HepG2 (cell line): Measurements from ENCODE around the gene COPS9. TPM values are rescaled to one million over a fixed set of nuclear protein-coding genes. Genes with fewer than 3 reads are reported as not detected.

Source experiments
- ATAC-seq: fragments of 200-7000 bp; cut with Tn5 transposase; 3 replicates; pipeline ENCODE4 v1.9.1; 2020; ENCODE audit warnings: mild to moderate bottlenecking, moderate library complexity
- BruUV-seq: library from RNA; stranded (reverse); fragments of 400-500 nt; replicated peaks from 2 replicates; lab custom pipeline; 2021; lab: Mats Ljungman, UMichigan
- CTCF ChIA-PET: fragments of 300-600 bp; formaldehyde crosslinking; extraction: SDS; loops from one replicate; lab custom pipeline; 2021; ENCODE audit warnings: low total read pairs, inconsistent platforms, low intra/inter-chr PET ratio; lab: Yijun Ruan, JAX
- POLR2A ChIA-PET: fragments of 350-600 bp; sonication (Branson Sonifier 250); formaldehyde crosslinking; loops from one replicate; lab custom pipeline; 2020; ENCODE audit warnings: antibody characterized with exemption, inconsistent platforms; lab: Yijun Ruan, JAX
- DNase-seq: peaks from one replicate; pipeline ENCODE4 v3.0.0-alpha.2; 2015; ENCODE audit warnings: low spot score
- FAIRE-seq: peaks from 3 replicates; lab custom pipeline; 2011; peaks lifted over from hg19 to GRCh38; lab: Jason Lieb, UNC
- H2AFZ ChIP-seq: one replicate; pipeline ENCODE4 v1.6.1; 2011; ENCODE audit warnings: low read length, inconsistent platforms
- H3K27ac ChIP-seq: fragments of 300-600 bp; 3 replicates; pipeline ENCODE4 v1.8.0; 2011; ENCODE audit warnings: mixed run types, mild to moderate bottlenecking, mixed read lengths, low read length, inconsistent platforms; ENCODE audit not compliant: insufficient read depth; ENCODE audit errors: extremely low read length
- H3K27me3 ChIP-seq, 2 experiments: fragments of 200-600 bp in 1 of 2; 2 replicates in 1 of 2; 3 replicates in 1 of 2; pipeline versions ENCODE4 v1.6.0 to v1.8.0; 2011; ENCODE audit warnings: low read length in 2 of 2, mild to moderate bottlenecking in 2 of 2, moderate library complexity in 2 of 2, inconsistent platforms in 1 of 2; ENCODE audit not compliant: insufficient read depth in 2 of 2, control insufficient read depth in 1 of 2
- H3K36me3 ChIP-seq, 2 experiments: fragments of 200-600 bp in 1 of 2; replicated peaks in 1 of 2; 2 replicates in 1 of 2; 3 replicates in 1 of 2; pipeline versions ENCODE4 v1.5.1 to v1.8.0; 2011; ENCODE audit warnings: low read length in 2 of 2, inconsistent platforms in 1 of 2; ENCODE audit not compliant: insufficient read depth in 2 of 2, control insufficient read depth in 1 of 2
- H3K4me1 ChIP-seq: 2 replicates; pipeline ENCODE4 v1.5.1; 2012; ENCODE audit warnings: low read length, inconsistent platforms; ENCODE audit not compliant: insufficient read depth
- H3K4me2 ChIP-seq: 2 replicates; pipeline ENCODE4 v1.6.0; 2011; ENCODE audit warnings: low read depth, low read length, inconsistent platforms
- H3K4me3 ChIP-seq, 3 experiments: fragments of 200-600 bp in 1 of 3; sonication (generic), shearing (Covaris generic) in 1 of 3; replicated peaks in 1 of 3; 2 replicates each; pipeline ENCODE4 v1.5.1; 2011 to 2016; ENCODE audit warnings: low read length in 3 of 3, inconsistent platforms in 2 of 3, low read depth in 2 of 3, mild to moderate bottlenecking in 2 of 3, control low read depth in 1 of 3, mixed read lengths in 1 of 3; ENCODE audit not compliant: insufficient read depth in 1 of 3
- H3K79me2 ChIP-seq: one replicate; pipeline ENCODE4 v1.6.1; 2011; ENCODE audit warnings: low read length, inconsistent platforms; ENCODE audit not compliant: insufficient read depth
- H3K9ac ChIP-seq: 2 replicates; pipeline ENCODE4 v1.6.0; 2011; ENCODE audit warnings: mild to moderate bottlenecking, low read depth, low read length, inconsistent platforms; ENCODE audit not compliant: insufficient read depth
- H3K9me3 ChIP-seq: 2 replicates; pipeline ENCODE4 v1.5.1; 2012; ENCODE audit warnings: mild to moderate bottlenecking, low read length
- H4K20me1 ChIP-seq: 2 replicates; pipeline ENCODE4 v1.6.0; 2011; ENCODE audit warnings: inconsistent platforms, mild to moderate bottlenecking, low read length, moderate library complexity; ENCODE audit not compliant: insufficient read depth
- ELF1 ChIP-seq: sonication (generic); formaldehyde crosslinking; IDR thresholded peaks from 2 replicates; pipeline ENCODE4 v1.4.0; 2020; ENCODE audit warnings: missing genetic modification reagents
- ELF4 ChIP-seq: sonication (generic); formaldehyde crosslinking; IDR thresholded peaks from 2 replicates; pipeline ENCODE4 v1.5.0; 2020; ENCODE audit warnings: missing genetic modification reagents, mild to moderate bottlenecking, moderate library complexity, borderline replicate concordance
- GATAD2A ChIP-seq: IDR thresholded peaks from 2 replicates; pipeline ENCODE4 v1.6.1; 2016
- KDM2A ChIP-seq: sonication (generic); formaldehyde crosslinking; IDR thresholded peaks from 2 replicates; pipeline ENCODE4 v1.4.0; 2020; ENCODE audit warnings: low read depth, missing genetic modification reagents, borderline replicate concordance
- MAFK ChIP-seq, 2 experiments: IDR thresholded peaks in 1 of 2; conservative IDR thresholded peaks in 1 of 2; 2 replicates each; pipeline ENCODE4 v1.6.1; 2011; ENCODE audit warnings: improper control_type of control experiment in 2 of 2, low read length in 2 of 2
- PBX3 ChIP-seq: sonication (generic); formaldehyde crosslinking; IDR thresholded peaks from 2 replicates; pipeline ENCODE4 v1.8.1; 2023; ENCODE audit warnings: missing genetic modification reagents, inconsistent platforms, borderline replicate concordance
- RAD51 ChIP-seq: fragments of 450-650 bp; IDR thresholded peaks from 2 replicates; pipeline ENCODE4 v1.6.1; 2016; ENCODE audit warnings: borderline replicate concordance
- SMAD3 ChIP-seq: sonication (generic); formaldehyde crosslinking; IDR thresholded peaks from 2 replicates; pipeline ENCODE4 v1.4.0; 2020; ENCODE audit warnings: missing genetic modification reagents
- TCF7 ChIP-seq: sonication (generic); IDR thresholded peaks from 2 replicates; pipeline ENCODE4 v1.6.1; 2016; ENCODE audit warnings: antibody characterized with exemption, low read depth
- WIZ ChIP-seq: sonication (generic); formaldehyde crosslinking; IDR thresholded peaks from 2 replicates; pipeline ENCODE4 v1.5.1; 2020; ENCODE audit warnings: mild to moderate bottlenecking, missing genetic modification reagents
- ZNF24 ChIP-seq: fragments of 450-650 bp; IDR thresholded peaks from 2 replicates; pipeline ENCODE4 v1.6.1; 2017; ENCODE audit warnings: antibody characterized with exemption, mild to moderate bottlenecking
- ZNF34 ChIP-seq: sonication (generic); formaldehyde crosslinking; IDR thresholded peaks from 2 replicates; pipeline ENCODE4 v1.4.0; 2020; ENCODE audit warnings: mild to moderate bottlenecking, missing genetic modification reagents, borderline replicate concordance
- ZNF451 ChIP-seq: sonication (generic); formaldehyde crosslinking; IDR thresholded peaks from 2 replicates; pipeline ENCODE4 v1.5.0; 2020; ENCODE audit warnings: mild to moderate bottlenecking, missing genetic modification reagents
- ZNF737 ChIP-seq: sonication (generic); formaldehyde crosslinking; IDR thresholded peaks from 2 replicates; pipeline ENCODE4 v1.5.0; 2020; ENCODE audit warnings: missing genetic modification reagents, mild to moderate bottlenecking, borderline replicate concordance
- ZNF770 ChIP-seq: sonication (generic); formaldehyde crosslinking; IDR thresholded peaks from 2 replicates; pipeline ENCODE4 v1.5.0; 2020; ENCODE audit warnings: mild to moderate bottlenecking, missing genetic modification reagents
- ZSCAN21 ChIP-seq: sonication (generic); formaldehyde crosslinking; IDR thresholded peaks from 2 replicates; pipeline ENCODE4 v1.8.0; 2022; ENCODE audit warnings: mild to moderate bottlenecking, missing genetic modification reagents, moderate library complexity, borderline replicate concordance
- WGBS: methylation state at CpG from one replicate; pipeline ENCODE4 v1.1.6; 2017; ENCODE audit warnings: low lambda C conversion rate; 5-methylcytosine and 5-hydroxymethylcytosine counted together
- in situ Hi-C: cut with HindIII; loops from 2 replicates; pipeline ENCODE4 v1.10.0; 2017; ENCODE audit warnings: low pct_unique_long_range_greater_than_20kb; ENCODE audit not compliant: extremely low pct_ligation_motif_present
- intact Hi-C: fragments of 100-400 bp; cut with micrococcal nuclease; formaldehyde crosslinking; loops from one replicate; pipeline ENCODE4 v1.10.0; 2022; ENCODE audit not compliant: unreplicated experiment
- polyA plus RNA-seq, 8 experiments: library from polyadenylated mRNA; depleted of rRNA in 3 of 8; stranded (reverse) in 7 of 8; unstranded in 1 of 8; fragments of >200 nt; fragmentation: Illumina TruSeq in 4 of 8; extraction: Trizol in 4 of 8; gene quantifications; 2 replicates each; pipeline versions ENCODE4 v1.2.1 to v1.2.3, GENCODE V29; 2011 to 2016; ENCODE audit warnings: low read depth in 4 of 8, missing spikeins in 1 of 8, mixed read lengths in 1 of 8; ENCODE audit not compliant: insufficient read depth in 1 of 8
- total RNA-seq, 5 experiments: library from RNA; depleted of rRNA; stranded (reverse); fragments of >200 nt; fragmentation: Illumina TruSeq; extraction: Trizol; gene quantifications; 2 replicates each; pipeline ENCODE4 v1.2.3, GENCODE V29; 2016; ENCODE audit warnings: low read depth in 1 of 5

Gene COPS9
- total and polyA plus RNA-seq, 2 of the 13 experiments (the other 11 are each of a cell fraction or from before 2014, with no cell fraction given) = 180 to 247 TPM

- WGBS = 4% methylated on average over 22 of the region's 22 CpGs
- POLR2A ChIA-PET = no interaction called here
- BruUV-seq = no TSS peak
- CTCF ChIA-PET = no interaction called here
- intact Hi-C loops = no loop called here
- H3K4me1 ChIP-seq = no peaks in the 10 kb centered on the region
- in situ Hi-C loops = no loop called here
- no peaks in the 10 kb centered on the region for H3K79me2 ChIP-seq
- no peak for DNase-seq
- FAIRE-seq = no peak
- no peak overlapping the region for H3K9ac ChIP-seq
- H2AFZ ChIP-seq = no peak overlapping the region
- peaks cover 6 to 81% of the 10 kb centered on the region in 2 experiments; a peak in 4 of 5 replicates for H3K27me3 ChIP-seq
- no peaks in the 10 kb centered on the region for H3K9me3 ChIP-seq
- H4K20me1 ChIP-seq = no peaks in the 10 kb centered on the region
- no peak overlapping the region for H3K4me2 ChIP-seq
- no peak overlapping the region for H3K4me3 ChIP-seq
- TF ChIP-seq ZSCAN21 (CRISPR knock-in tag) (no peak), KDM2A (no peak), WIZ (CRISPR knock-in tag) (no peak), ELF1 (CRISPR knock-in tag) (peak; percentile 26; the same call in 1 of the 2 replicates)
- no peak; the same call in 2 of the 3 replicates for ATAC-seq
- no peak overlapping the region for H3K27ac ChIP-seq
- H3K36me3 ChIP-seq = no peaks in the 10 kb centered on the region
These were observed 47.1 kb upstream of the COPS9 start for GRCh38 chr2:240183006-240183874.

GRCh38 chr2:240182476-240182875, 46.4 kb upstream of the COPS9 start:
- 0% methylated on average over 4 of the region's 4 CpGs for WGBS
- no peak for FAIRE-seq
- Histone ChIP-seq H2AFZ (no peak overlapping the region), H3K79me2 (no peaks in the 10 kb centered on the region), H3K27me3 (peaks cover 6 to 81% of the 10 kb centered on the region in 2 experiments; a peak in 4 of 5 replicates), H4K20me1 (no peaks in the 10 kb centered on the region), H3K36me3 (no peaks in the 10 kb centered on the region), H3K9ac (no peak overlapping the region), H3K9me3 (no peaks in the 10 kb centered on the region), H3K27ac (no peak overlapping the region), H3K4me1 (no peaks in the 10 kb centered on the region), H3K4me3 (no peak overlapping the region), H3K4me2 (no peak overlapping the region)
- no TSS peak for BruUV-seq
- ChIA-PET POLR2A (no interaction called here), CTCF (no interaction called here)
- ATAC-seq = no peak
- intact Hi-C loops (no loop called here), in situ Hi-C loops (no loop called here)
- no peak for DNase-seq
- no peak for TF ChIP-seq ZNF24
- no peak for TF ChIP-seq PBX3
- no peak for TF ChIP-seq RAD51
- no peak for TF ChIP-seq ZNF34 (CRISPR knock-in tag)
- TF ChIP-seq ZNF451 (CRISPR knock-in tag) = no peak
- no peak for TF ChIP-seq ZNF737 (CRISPR knock-in tag)
- no peak for TF ChIP-seq TCF7
- no peak for TF ChIP-seq ELF4
- no peak for TF ChIP-seq GATAD2A (CRISPR knock-in tag)
- no peak for TF ChIP-seq ZNF770 (CRISPR knock-in tag)
- TF ChIP-seq MAFK (conservative IDR thresholded peaks at IDR 0.05 in 1 of 2, IDR thresholded peaks at IDR 0.05 in 1 of 2; ENCODE audit: low read length in 2 of 2) = no peak
- TF ChIP-seq SMAD3 (CRISPR knock-in tag) = no peak
